ENCODE measurements around the gene OR4C45. TPM values are rescaled to one million over a fixed set of nuclear protein-coding genes. Genes with fewer than 3 reads are reported as not detected.
"Not testable (repeated sequence)": the region's sequence is repeated elsewhere in the genome, so short reads cannot be mapped to it uniquely, and the experiment has no call there.

Gene OR4C45
- total and polyA plus RNA-seq, 2 of the 8 experiments (the other 6 are each of a cell fraction or from before 2014, with no cell fraction given), result not detected

DNA sequence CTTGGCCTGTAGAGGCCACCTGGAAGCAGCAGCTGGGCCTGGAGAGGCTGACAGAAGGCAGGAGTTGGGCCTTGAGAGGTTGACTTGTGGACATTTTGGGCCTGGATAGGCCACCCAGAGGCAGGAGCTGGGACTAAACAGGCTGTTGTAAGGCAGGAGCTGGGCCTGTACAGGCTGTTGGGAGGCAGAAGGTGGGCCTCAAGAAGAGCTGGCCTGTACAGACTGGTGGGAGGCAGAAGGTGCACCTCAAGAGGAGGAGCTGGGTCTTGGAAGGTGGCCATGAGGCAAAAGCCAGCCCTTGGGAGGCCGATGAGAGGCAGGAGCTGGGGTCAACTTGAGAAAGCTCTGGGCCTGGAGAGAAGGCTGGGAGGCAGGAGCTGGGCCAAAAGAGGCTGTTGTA is 45.3 kb downstream of the OR4C45 start (continued):
- no peak for TF ChIP-seq TCF12 (IDR thresholded peaks at IDR 0.05; ENCODE audit: low read depth, low read length)

DNA sequence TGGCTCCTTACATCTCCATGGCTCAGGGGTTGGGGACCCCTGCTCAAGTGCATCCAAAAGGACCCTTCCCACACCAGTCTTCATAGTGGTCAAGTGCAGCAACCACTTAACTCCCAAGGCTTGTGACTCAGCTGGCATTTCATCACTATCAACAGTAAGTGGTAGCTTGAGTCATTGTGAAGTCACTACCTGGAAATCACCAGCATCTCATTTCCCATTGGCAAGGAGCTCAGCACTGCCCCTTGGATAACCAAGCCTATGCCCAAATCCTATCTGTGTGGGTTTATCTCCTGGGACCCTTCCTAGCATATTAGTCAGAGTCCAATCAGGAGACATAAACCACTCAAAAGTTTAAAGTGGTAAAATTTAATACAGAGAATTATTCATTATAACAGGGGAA is 46.3 kb downstream of the OR4C45 start:
- H4K20me1 ChIP-seq (replicated peaks in 1 of 2; ENCODE audit: control insufficient read depth in 1 of 2, insufficient read depth in 2 of 2, low read length in 2 of 2); H2BK12ac ChIP-seq (ENCODE audit: low read depth, low read length); H3K14ac ChIP-seq (ENCODE audit: insufficient read length); H3K23ac ChIP-seq (ENCODE audit: insufficient read length); H3K27ac ChIP-seq (ENCODE audit: low read depth, low read length); H3K27me3 ChIP-seq (replicated peaks in 1 of 4; ENCODE audit: control insufficient read depth in 3 of 4, extremely low read depth in 1 of 4, insufficient read depth in 3 of 4, low read length in 3 of 4); FAIRE-seq; H3K4me3 ChIP-seq (ENCODE audit: extremely low read depth in 1 of 4, insufficient read depth in 2 of 4, low read depth in 3 of 4, low read length in 4 of 4); H2AFZ ChIP-seq (ENCODE audit: low read length); H2BK15ac ChIP-seq (ENCODE audit: low read length); H2BK5ac ChIP-seq (ENCODE audit: low read depth, low read length); H3K4ac ChIP-seq (replicated peaks; ENCODE audit: insufficient read length, low read depth, low read length); H3K36me3 ChIP-seq (ENCODE audit: control insufficient read depth in 2 of 4, insufficient read depth in 4 of 4, low read length in 3 of 4); H3K79me2 ChIP-seq (ENCODE audit: control insufficient read depth in 1 of 2, insufficient read depth in 2 of 2, low read length in 2 of 2); DNase-seq (ENCODE audit: low read depth in 1 of 2, low spot score in 2 of 2); H2BK20ac ChIP-seq (ENCODE audit: low read length); H3K56ac ChIP-seq (replicated peaks; ENCODE audit: insufficient read length, low read depth, low read length); H3K4me2 ChIP-seq (ENCODE audit: insufficient read depth in 1 of 2, low read depth in 2 of 2, low read length in 2 of 2); H4K8ac ChIP-seq (ENCODE audit: extremely low read depth, insufficient read depth, low read length); H4K5ac ChIP-seq (ENCODE audit: insufficient read length, low read depth, low read length); POLR2A ChIA-PET (ENCODE audit: partially characterized antibody); H3K79me1 ChIP-seq (ENCODE audit: low read depth, low read length); H3K23me2 ChIP-seq (ENCODE audit: low read depth, low read length); H3K18ac ChIP-seq (ENCODE audit: extremely low read depth, low read length); H2AK5ac ChIP-seq (ENCODE audit: low read depth, low read length); H2BK120ac ChIP-seq (replicated peaks; ENCODE audit: low read depth, low read length); H4K91ac ChIP-seq (replicated peaks; ENCODE audit: insufficient read length, low read length); H3K9ac ChIP-seq (replicated peaks in 1 of 4; ENCODE audit: extremely low read depth in 1 of 4, low read depth in 3 of 4, low read length in 3 of 4); H3K4me1 ChIP-seq (replicated peaks in 1 of 4; ENCODE audit: control insufficient read depth in 3 of 4, insufficient read depth in 4 of 4, low read length in 3 of 4): not testable (repeated sequence)
- CTCF ChIA-PET (ENCODE audit: partially characterized antibody), result interaction anchor here (1.3 kb wide), 1 partner anchor 8 kb away, joined by 3 read pairs; no protein-coding TSS in a partner anchor
- H3K9me3 ChIP-seq (ENCODE audit: insufficient read depth in 2 of 2, low read depth in 1 of 2, low read length in 1 of 2), result peaks cover 73 to 84% of the 10 kb centered on the region in 2 experiments
